C4-2B (cell line): ENCODE data around the gene L1CAM.

Experiments
- ZFX ChIP-seq: fragments of 450-650 bp; IDR thresholded peaks from 2 replicates; pipeline ENCODE4 v1.6.1; 2017
- TF ChIP-seq, protein P1 (sequence below): fragments of 450-650 bp; conservative IDR thresholded peaks from 2 replicates; pipeline ENCODE4 v1.5.1; 2017; ENCODE audit warnings: mild to moderate bottlenecking

DNA sequence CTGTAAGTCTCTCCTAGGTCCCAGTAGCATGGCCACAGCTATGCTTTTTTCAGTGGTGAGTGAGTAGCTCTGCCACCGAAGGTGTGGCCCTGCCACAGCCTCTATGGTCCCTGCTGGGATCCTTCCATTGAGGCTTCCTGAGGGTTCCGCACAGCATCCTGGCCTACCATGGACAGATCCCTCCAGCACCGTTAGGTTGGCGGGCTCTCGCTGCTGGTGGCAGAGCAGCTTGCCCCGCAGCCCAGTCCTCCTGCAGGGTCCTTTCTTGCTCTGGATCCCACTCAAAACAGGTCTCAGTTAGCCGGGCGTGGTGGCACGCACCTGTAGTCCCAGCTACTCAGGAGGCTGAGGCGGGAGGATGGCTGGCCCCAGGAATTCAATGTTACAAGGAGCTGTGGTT is 53.2 kb downstream of the L1CAM start:
- TF ChIP-seq, protein P1, sequence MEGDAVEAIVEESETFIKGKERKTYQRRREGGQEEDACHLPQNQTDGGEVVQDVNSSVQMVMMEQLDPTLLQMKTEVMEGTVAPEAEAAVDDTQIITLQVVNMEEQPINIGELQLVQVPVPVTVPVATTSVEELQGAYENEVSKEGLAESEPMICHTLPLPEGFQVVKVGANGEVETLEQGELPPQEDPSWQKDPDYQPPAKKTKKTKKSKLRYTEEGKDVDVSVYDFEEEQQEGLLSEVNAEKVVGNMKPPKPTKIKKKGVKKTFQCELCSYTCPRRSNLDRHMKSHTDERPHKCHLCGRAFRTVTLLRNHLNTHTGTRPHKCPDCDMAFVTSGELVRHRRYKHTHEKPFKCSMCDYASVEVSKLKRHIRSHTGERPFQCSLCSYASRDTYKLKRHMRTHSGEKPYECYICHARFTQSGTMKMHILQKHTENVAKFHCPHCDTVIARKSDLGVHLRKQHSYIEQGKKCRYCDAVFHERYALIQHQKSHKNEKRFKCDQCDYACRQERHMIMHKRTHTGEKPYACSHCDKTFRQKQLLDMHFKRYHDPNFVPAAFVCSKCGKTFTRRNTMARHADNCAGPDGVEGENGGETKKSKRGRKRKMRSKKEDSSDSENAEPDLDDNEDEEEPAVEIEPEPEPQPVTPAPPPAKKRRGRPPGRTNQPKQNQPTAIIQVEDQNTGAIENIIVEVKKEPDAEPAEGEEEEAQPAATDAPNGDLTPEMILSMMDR, result no peak
- TF ChIP-seq ZFX, result no peak
